Measurements from ENCODE around the gene GAS6.
"Not testable (repeated sequence)": the region's sequence is repeated elsewhere in the genome, so short reads cannot be mapped to it uniquely, and the experiment has no call there.

Gene GAS6

DNA sequence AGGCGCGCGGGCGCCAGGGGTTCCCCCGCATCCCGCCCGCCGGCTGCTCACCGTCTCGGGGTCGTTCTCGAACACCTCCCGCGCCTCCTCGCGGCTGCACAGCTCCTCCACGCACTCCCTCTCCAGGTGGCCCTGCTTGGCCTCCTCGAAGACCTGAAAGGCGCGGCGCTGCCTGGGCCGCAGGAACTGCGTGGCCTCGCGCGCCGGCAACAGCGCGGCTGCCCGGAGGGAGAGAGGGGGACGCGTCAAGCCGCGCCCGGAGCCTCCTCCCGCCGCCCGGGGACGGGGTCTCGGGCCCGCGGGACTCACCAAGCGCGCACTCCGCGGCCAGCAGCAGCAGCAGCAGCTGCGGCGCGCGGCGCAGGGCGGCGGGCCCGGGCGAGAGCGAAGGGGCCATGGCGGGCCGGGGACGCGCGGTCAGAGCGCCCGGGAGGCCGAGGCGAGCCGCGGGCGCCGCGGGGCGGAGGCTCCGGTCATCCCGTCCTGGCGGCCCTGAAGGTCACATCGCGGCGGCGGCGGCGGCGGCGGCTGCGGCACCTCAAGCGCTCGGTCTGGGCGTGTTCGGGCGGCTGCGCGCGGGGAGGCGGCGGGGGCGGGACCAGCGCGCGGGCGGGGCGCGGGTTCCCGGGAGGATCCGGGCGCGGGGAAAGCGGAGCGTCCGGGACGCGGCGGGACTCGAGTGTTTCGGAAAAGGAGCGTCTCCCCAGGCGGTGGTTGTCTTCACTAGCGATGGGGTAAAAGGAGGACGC, at the start of gene GAS6:
Gene GAS6 (minus strand): TSS at position 553 of the 749 bp plus-strand sequence. CDS start 156 bp downstream, at position 397.
- DNase-seq (ENCODE audit: low spot score): no peak

DNA sequence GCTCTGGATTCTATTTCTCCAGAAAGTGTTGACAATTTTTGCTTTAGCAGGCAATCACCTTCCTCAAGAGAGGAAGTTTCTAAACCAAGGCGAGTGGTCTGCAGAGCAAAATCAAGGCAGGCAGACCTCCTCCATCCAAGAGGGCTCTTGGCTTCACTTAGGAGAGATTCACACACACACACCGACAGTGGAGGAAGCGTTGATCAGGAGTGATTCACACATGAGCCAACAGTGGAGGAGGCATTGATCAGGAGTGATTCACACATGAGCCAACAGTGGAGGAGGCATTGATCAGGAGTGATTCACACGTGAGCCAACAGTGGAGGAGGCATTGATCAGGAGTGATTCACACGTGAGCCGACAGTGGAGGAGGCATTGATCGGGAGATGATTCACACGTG, 49.5 kb upstream of the GAS6 start:
- not testable (repeated sequence) for DNase-seq (ENCODE audit: low spot score)

DNA sequence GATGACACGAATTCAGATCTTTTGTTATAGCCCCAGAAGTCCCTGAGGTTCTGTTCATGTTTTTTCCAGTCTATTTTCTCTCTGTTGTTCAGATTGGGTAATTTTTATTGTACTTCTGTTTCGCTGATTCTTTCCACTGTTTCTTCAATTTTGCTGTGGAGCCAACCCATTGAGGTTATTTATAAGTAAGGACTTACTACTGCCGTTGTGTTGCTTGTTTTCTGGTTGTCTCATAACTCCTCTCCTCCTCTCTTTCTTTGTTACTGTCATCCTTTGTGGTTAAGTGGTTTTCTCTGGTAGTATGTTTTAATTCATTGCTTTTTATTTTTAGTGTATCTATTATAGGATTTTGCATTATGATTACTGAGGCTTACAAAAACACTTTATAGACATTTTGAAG, 48.7 kb upstream of the GAS6 start:
- DNase-seq (ENCODE audit: low spot score): no peak

DNA sequence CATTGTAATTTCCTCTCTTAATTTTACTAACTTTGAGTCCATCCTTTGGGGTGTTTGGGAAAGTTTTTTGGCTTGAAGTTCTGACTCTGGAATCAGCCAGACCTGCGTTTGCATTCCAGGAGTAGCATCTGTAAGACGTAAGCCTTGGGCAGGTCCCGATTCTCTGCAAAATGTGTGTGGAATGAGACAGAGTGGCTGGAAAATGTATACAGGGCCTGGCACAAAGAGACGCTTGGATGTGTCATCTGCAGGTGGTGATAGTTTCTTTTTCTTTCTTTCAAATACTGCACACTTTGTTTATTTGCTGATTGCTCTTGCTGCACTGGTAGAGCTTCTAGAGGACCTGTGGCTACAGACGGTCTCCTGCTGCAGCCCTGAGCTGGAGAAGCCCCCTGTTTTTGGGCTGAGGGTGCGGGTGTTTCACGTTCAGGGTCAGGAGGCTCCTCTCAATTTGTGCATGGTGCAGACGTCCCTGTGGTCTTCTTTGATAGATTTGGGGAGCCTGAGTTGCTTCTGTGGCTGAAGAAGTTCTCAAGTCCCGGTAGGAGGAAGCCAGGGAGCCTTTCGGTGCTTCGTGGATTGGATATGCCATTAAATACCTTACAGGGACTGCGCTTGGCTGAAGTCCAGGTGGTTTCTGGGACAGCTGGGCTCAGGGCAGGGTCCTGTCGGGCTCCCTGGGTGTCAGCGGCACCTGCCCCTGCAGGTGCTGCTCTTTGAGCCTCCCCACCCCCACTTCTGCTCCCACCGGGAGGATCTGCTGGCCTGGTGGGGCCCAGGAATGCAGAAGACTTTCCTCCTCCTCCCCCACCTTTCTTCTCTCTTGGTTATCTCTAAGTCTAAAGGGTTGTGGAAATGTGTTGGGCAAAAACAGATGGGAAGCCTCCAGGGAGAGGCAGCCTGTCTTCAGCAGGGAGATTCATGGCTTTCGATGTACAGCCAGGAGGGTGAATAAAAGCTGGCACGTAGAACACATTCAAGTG, 44.0 kb upstream of the GAS6 start:
- no peak for DNase-seq (ENCODE audit: low spot score)

DNA sequence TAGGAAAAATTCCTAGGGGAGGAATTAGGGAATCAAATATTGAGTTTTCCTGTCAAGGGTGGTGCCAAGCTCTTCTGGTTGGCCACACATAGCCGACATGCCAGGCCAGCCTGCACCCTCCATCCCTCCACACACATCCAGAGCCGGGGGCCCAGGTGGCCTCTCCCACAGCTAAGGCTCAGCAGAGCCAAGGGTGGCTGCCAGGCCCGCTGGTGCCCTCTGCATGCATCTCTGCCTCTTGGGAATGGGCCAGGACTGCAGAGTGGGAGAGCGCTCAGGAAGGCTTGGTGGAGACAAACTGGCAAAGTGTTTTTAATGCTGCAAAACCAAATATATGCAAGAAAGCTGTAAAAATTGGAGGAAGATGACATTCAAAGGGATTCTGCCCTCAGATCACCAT, 42.7 kb upstream of the GAS6 start:
- DNase-seq (ENCODE audit: low spot score): no peak

DNA sequence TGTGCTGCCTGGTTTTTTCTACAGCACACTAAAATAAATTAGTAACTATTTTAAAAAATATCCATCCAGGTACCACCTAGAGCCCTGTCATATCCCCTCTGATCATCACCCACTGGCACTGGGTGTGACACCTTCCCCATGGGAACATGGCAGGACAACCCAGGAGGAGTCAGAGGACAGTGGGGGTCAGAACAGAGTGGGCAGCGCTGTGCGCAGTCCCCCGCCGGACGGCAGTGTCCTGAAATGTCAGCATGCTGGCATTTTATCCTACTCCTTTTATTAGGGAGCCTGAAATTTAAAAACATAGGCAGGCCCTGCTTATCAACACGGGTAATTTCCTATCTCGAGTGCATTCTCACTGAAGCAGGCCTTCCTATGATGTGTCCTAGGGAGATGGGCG, 42.1 kb upstream of the GAS6 start:
- no peak for DNase-seq (ENCODE audit: low spot score)

DNA sequence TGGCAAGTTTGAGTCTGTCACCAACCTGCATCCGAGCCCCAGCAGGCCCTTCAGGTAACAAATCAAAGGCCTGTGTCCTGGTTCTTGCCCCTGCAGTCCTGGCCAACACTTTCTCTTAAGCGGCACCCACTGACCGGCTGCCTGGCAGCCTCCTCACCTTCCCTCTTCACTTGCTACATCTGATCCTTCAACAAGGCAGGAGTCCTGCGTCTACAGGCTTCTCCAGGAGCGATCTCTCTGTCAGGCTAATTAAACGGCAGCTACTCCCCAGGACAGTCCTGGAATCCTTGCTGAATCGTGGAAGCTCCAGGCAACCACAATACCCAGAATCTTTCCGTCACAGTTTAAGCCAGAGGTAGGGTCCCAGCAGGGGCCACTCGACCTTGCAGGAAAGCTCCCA, 41.1 kb upstream of the GAS6 start:
- DNase-seq (ENCODE audit: low spot score): no peak

DNA sequence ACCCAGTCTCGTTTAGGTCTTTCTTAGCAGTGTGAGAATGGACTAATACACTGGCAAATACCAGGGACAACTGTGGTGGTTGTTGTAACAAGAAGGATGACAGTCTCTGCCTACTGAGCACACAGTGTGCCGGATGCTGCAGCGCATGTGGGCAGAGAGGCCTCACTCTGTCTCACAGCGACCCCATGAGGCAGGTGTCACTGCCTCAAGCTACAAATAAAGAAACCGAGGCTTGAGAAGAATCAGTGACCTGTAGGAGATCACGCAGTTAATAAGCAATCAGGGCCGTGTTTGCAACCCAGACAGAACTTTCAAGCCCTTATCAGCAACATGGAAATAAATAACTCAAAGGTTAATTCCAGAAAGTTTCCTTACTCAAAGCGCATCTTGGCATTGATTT, 40.5 kb upstream of the GAS6 start:
- DNase-seq (ENCODE audit: low spot score): no peak

DNA sequence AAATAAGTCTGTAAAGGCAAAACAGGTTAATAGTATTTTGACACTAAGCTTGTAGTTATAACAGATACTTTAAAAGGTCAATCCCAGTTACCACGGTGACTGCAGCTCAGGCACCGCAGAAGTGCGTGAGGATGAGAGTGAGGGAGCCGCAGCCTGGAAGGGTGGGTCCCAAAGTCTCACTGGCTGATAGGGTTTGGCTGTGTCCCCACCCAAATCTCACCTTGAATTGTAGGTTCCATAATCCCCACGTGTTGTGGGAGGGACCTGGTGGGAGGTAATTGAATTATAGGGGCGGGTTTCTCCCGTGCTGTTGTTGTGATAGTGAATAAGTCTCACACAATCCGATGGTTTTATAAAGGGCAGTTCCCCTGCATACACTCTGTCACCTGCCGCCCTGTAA, 40.0 kb upstream of the GAS6 start:
- no peak for DNase-seq (ENCODE audit: low spot score)

DNA sequence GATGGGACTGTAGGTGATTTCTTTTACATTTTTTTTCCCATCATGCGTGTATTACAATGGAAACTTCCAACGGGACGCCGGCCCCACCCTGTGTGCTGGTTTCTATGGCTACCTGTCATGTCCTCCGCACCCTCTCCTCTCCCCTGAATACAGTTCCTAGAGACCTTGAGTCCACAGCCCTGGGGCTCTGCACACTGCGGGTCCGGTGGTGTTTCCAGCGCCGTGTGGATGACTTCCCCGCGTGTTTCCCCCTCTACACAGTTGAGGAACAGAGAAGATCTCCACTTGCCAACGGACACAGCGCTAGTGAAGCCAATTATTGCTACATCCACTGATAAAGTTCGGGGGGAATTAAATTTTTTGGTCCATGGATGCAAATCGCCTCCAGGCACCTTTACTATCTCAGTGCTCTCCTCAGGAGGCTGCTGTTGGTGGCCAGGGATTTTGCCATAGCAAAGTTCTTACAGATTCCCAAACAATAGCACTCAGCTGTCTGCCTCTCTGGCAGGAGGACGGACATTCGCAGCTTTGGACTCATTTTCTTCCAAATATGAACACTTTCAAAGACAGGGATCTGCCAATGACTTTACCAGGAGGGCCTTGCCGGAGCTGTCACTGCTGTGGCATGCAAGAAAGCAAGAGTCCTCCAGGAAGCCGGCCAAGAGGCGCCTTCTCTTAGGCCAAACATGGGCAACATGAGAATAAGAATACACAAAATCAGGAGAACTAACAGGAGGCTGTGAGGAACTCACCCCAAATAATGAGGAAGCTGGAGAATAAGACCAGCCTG, 39.3 kb upstream of the GAS6 start:
- no peak for DNase-seq (ENCODE audit: low spot score)

DNA sequence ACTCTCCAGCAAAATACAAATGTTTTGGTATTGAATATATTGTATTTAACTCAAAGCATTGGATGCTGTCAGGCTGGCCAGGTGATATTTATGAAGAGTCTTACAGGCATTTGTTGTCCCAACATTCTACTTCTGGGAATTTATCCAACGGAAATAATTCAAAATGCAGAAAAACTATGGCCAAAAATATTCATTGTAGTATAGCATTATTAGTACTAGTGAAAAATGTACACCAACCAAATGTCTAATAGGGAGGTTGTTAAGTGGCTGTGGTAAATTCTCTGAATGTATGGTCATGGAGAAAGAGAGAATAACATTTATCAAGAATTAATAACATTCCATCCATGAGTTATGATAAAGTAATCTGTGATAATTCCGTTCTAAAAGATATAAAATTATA, 38.6 kb upstream of the GAS6 start:
- no peak for DNase-seq (ENCODE audit: low spot score)

DNA sequence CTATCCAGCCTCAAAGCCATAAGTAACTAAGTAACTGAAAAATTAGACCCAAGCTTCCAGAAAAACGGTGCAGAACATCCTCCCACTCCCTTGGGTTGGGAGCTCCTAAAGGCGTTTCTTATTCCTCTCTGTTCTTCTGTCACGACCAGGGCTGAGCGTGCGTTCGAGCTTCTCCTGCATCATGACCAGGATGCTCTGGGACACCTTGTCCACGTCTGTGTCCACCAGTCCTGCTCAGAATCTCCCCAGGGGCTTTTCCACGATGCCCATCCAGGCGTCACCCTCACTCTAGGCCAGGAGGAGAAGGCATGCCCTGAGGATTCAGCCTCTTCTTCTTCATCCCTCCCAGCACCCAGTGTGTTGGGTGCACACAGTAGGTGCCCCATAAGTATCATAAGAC, 37.8 kb upstream of the GAS6 start:
- DNase-seq (ENCODE audit: low spot score): no peak

DNA sequence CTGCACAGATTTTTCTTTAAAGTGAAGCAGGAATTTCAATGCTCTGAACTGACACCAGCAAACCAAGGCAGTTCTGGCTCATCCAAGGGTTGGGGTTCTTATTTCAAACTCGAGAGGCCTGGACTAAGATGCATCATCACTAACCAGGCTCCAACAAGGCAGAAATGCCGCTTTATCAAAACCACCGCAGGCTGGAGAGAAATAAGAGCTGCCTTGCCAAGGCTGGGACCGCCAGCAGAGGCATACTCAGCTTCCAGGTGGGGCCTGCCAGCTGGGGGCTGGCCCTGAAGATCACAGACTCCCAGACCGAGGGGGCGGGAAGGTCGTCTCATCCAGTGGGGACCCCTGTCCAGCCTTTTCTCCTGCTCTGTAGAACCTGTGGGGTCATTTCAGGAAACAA, 37.4 kb upstream of the GAS6 start:
- DNase-seq (ENCODE audit: low spot score): no peak

DNA sequence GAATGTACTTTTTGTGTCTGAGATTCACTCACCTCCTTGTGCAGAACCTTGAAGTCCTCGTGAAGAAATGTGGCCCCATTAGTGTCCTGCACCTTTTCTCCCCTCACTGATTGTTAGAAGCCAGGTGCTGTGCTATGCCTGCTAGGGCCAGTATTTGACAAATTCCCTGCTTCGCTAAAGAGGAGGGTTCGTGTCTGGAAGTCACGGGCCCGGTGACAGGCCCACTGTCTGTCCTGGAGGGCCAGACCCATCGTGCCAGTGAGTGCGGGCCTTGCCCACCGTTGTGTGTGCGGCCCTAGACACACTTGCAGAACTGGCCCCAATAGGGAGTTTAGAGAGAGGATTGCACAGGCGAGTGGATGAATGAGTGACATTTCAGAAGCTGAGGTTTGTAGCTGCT, 36.8 kb upstream of the GAS6 start:
- DNase-seq (ENCODE audit: low spot score): no peak

DNA sequence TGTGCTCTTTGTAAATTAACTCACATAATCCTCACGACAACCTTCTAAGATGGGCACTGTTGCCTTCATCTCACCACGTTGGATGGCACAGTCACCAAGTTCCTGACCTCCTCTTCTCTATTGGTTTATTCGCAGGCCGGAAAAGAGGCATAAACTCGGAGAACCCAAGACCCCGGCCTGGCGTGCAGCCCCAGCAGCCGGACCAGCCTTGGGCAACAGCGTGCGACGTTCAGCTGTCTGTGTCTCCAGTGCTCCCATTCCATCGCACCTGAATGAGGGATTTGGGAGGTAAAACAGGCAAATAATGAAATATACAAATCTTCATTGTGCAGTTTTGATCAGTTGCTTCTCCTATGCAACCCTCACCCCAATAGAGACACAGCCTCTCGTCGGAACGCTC, 34.5 kb upstream of the GAS6 start:
- DNase-seq (ENCODE audit: low spot score): no peak

DNA sequence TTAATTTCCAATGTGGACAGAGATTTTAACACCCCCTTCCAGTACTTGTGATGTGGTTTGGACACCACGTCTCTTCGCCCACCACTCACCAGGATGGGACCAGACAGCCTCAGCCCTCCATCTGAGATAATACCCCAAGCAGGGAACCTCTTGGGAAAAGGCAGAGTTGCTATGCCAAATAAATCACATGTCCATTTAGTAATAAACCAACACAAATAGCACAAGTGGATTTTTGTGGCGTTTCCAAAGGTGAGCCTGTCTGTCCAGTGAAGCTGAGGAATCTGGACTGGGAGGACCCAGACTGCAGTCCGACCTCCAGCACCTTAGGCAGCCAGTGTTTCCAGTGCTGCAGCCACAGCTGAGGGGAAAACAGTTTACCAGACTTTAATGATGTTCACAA, 34.1 kb upstream of the GAS6 start:
- DNase-seq (ENCODE audit: low spot score): no peak

DNA sequence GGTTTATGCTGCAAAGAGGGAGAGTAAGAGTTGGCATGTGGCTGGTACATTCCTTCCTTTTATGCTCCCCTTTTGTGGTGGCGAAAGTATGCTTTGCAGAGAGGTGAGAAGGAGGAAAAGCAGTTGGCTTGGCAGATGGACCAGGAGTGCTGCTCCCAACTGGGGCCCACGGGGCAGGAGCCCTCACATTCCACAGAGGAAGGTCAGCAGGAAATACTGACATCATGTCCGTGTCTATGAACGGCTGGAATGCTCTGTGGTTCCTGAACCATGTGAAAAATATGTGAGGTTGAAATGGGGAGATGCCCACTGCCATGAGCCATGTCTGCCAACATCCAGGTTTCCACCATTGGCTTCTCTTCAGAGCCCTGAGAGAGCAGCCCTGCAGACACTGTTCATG, 33.3 kb upstream of the GAS6 start:
- no peak for DNase-seq (ENCODE audit: low spot score)

DNA sequence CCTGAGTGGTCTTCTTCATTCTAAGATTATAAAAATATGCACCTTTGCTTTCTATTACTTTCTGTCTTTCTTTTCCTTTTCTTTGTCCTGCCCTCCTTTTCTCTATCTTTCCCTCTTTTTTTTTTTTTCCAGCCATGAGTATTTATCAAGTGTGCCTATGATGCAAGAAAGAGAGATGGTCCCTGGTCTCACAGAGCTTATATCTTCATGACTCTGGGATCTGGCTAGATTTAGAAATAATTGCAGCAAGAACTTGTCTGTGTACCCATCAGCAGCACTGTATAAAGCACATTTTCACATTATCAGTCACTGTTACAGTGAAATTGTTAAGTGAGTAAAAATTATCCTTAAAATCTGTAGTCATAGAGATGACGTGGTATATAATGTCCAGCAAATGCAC, 31.6 kb upstream of the GAS6 start:
- DNase-seq (ENCODE audit: low spot score): no peak

DNA sequence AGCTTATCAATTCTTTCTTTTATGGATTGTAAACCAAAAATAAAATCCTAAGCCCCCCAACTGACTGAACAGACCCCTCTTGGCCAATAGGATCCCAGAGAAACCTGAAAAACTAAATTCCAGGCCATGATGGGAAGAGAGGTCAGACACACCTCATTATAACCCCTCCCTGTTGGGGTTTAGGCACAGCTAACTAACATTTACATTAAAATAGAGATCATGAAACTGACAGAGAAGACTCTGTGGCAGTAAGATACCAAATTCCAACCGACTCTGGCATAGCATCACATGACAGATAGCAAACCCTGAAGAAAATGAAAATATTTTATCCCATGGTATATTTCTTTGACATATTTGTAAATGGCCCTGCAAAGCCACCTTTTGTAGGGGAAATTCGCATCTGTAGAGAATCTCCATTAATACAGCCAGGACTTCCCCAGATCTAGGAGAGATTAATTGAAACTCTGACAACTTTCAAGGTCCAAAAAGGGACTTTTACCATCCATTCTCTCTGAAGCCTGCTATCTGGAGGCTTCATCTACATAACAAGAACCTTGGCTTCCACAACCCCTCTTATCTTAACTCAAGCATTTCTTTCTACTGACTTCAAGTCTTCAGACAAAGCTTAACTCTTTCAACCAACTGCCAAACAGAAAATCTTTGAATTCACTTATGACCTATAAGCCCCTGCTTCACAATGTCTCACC, 27.1 kb upstream of the GAS6 start:
- no peak for DNase-seq (ENCODE audit: low spot score)

DNA sequence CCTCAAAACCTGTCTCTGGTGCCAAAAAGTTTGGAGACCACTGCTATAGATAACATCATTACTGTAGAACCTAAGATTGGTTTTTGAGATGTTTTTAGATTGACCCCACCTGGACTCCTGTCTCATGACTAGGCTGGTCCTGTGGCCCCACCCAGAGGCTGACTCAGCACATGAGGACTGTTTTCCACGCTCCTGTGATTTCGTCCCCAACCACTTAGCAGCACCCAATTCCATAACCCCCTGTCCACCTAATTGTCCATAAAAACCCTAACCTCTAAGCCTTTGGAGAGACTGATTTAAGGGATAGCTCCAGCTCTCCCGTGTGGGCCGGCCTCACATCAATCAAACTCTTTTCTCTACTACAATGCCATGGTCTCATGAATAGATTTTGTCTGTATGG, 25.6 kb upstream of the GAS6 start:
- DNase-seq (ENCODE audit: low spot score): no peak

DNA sequence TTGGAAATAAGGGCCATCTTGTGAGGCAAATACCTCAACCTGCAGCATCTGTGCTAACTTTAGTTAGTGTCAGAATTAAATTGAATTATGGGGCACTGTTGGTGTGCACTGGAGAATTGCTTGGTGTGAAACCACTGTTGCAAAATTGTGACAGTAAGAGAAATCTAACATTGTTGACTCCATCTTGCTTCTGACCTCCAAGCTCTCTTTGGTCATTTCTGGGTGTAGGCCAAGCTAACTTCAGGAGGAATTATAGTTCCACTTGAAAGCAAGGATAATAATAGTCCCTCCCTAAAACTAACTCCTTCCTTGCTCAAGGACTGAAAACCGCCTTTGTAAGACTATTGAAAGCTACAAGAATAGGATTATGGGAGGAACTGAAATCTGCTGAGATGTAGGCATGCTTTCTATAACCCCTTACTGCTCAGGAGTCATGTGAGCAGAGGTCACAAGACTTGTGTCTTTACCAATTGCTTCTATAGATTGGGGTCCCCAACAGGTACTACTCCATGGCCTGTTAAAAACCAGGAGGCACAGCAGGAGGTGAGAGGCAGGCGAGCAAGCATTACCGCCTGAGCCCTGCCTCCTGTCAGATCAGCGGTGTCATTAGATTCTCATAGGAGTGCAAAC, 24.9 kb upstream of the GAS6 start:
- no peak for DNase-seq (ENCODE audit: low spot score)

Data from germinal center (tissue), 1 donor.